Middle frontal gyrus (tissue), 1 donor: ENCODE data around the gene SC5D.
A peak's percentile ranks its signal among the peaks of the same experiment; 100 is the strongest.

Experiments used
- DNase-seq: peaks from one replicate; pipeline ENCODE4 v3.0.0-alpha.2; 2015; ENCODE audit warnings: low spot score; ENCODE audit errors: extremely low spot score

Gene SC5D

DNA sequence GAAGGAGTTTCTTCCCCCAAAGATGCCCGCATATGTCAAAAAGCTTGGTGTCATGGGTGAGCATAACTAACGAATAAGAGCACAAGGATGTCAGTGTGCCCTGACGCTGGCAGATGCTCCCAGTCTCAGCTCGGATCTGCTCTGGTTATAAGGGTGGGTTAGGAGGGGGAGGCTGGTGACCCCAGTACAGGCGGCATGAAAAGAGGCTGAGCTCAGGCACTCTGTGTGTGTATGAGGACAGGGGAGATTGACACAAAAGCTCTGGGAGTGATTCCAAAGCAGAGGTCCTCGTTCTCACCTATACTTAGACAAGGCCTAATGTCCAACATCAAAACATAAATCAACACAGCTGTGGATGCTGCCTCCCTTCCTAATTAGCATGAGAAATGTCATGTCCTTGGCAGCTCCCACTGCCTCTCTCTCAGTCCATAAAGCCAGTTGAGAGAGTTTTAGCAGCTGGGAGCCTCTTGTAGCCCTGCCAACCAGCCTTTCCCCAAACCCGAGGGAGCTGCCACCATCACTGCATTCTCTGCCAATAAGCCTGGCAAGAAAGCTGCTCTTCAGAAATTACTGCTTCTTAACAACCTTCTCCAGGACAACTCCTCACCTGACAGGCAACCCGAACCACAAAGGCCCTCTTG is 59.8 kb downstream of the SC5D start:
- peak; percentile 43 for DNase-seq

DNA sequence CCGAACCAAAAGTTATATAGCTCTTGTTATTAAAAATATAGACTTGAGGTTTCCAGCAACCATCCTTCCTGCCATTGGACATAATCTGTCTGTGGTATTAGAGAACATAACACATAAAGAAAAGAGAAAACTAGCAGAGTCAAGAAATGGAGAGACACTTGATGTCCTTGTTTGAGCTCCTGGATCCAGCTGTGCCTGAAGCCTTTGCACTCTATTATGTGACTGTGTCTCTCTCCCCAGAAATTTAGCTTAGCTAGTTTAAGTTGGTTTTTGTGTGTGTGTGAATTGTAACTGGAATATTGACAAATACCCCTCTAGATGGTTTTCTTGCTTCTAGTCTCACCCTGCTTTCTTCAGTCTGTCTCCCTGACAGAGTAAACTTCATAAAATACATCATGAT is 61.6 kb downstream of the SC5D start:
- DNase-seq = no peak

DNA sequence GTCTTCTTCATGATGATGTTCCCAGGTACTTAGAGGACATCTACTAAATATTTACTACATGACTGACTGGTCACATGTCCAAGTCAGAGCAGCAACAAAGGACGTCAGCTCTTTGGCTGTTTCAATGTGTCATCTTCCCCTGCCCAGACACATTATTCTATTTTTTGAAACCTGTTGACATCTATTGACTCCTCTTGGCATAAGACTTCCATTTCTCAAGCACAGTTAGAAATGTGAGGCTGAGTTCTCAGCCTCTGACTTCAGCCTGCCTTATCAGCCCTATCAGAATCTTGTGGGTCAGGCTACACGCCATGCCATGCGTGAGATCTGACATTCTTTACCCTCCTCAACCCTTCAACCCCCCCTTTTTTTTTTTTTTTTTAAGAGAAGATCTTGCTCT is 63.8 kb downstream of the SC5D start:
- DNase-seq = no peak
